ENCODE results near the gene DHRS2. TPM values are rescaled to one million over a fixed set of nuclear protein-coding genes. Genes with fewer than 3 reads are reported as not detected.
"Not testable (repeated sequence)": the region's sequence is repeated elsewhere in the genome, so short reads cannot be mapped to it uniquely, and the experiment has no call there.

Gene DHRS2
- total RNA-seq, 3 donors from 2014 or later = 0.26 to 0.34 TPM; not detected in 1

DNA sequence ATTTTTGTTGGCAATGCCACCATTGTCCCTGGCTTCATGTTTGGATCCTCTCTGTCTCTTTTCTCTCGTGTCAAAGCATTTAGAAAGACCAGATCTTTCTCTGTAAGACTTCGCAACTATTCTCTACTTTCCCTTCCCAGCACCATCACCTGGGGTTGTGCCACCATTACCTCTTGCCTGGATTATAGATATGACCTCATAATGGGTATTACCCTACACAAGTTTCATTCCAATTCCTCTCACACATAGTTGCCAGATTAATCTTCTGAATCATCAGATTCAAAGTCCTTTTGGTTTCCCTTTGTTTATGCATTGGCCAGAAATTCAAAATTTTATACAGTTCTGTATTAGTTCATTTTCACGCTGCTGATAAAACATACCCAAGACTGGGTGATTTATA is 27.2 kb upstream of the DHRS2 start:
- ATAC-seq = no peak
- intact Hi-C loops (cut with DNase I, micrococcal nuclease) = no loop called here
- H3K36me3 ChIP-seq (ENCODE audit: low read depth) = no peaks in the 10 kb centered on the region
- TF ChIP-seq CTCF (IDR thresholded peaks at IDR 0.05) = no peak
- peaks cover 33% of the 10 kb centered on the region for H3K4me1 ChIP-seq (ENCODE audit: low read depth)
- H3K9me3 ChIP-seq = no peaks in the 10 kb centered on the region
- H3K4me3 ChIP-seq = no peak overlapping the region
- no peak for DNase-seq

- peaks cover 33% of the 10 kb centered on the region for H3K4me1 ChIP-seq (ENCODE audit: low read depth)
- H3K9me3 ChIP-seq; intact Hi-C loops (cut with DNase I, micrococcal nuclease); H3K36me3 ChIP-seq (ENCODE audit: low read depth); H3K4me3 ChIP-seq: not testable (repeated sequence)
- DNase-seq = peak in 2 of 3 donors; percentile 68 to 77
- ATAC-seq = peak; percentile 76
These were observed 26.6 kb upstream of the DHRS2 start for GRCh38 chr14:23609411-23610089.

- no peak for DNase-seq
- H3K36me3 ChIP-seq (ENCODE audit: low read depth) = no peaks in the 10 kb centered on the region
- intact Hi-C loops (cut with DNase I, micrococcal nuclease) = no loop called here
- no peak for TF ChIP-seq CTCF (IDR thresholded peaks at IDR 0.05)
- H3K4me3 ChIP-seq = no peak overlapping the region
- peaks cover 33% of the 10 kb centered on the region for H3K4me1 ChIP-seq (ENCODE audit: low read depth)
- H3K9me3 ChIP-seq = no peaks in the 10 kb centered on the region
- ATAC-seq = peak; percentile 38
These were observed 25.9 kb upstream of the DHRS2 start for GRCh38 chr14:23610090-23610814.

DNA sequence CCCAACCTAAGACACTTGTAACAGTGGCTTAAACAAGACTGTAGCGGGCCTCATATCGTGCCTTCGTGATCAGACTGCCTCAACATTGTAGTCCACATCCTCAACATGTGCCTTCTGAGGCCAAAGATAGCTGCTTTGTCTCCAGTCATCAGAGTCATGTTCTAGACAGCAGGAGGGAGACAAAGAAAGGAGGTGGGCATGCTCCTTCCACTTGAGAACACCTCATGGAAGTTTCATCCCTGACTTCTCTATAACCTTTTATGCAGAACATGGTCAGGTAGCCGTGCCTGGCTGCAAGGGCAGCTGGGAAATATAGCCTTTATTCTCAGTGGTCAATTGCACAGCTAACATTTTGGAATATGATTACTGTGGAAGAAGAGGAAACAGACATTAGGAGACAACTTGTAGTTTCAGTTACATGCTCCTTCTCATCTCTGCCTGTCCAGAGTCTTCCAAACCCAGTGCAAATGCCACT is 25.3 kb upstream of the DHRS2 start:
- ATAC-seq (peak; percentile 11), DNase-seq (no peak)
- no peak for TF ChIP-seq CTCF (IDR thresholded peaks at IDR 0.05)
- Histone ChIP-seq H3K4me3 (no peak overlapping the region), H3K36me3 (ENCODE audit: low read depth) (no peaks in the 10 kb centered on the region), H3K9me3 (no peaks in the 10 kb centered on the region), H3K4me1 (ENCODE audit: low read depth) (peaks cover 33% of the 10 kb centered on the region)
- intact Hi-C loops (cut with DNase I, micrococcal nuclease) = no loop called here

- peaks cover 33% of the 10 kb centered on the region for H3K4me1 ChIP-seq (ENCODE audit: low read depth)
- H3K4me3 ChIP-seq = no peak overlapping the region
- DNase-seq = no peak
- H3K9me3 ChIP-seq = no peaks in the 10 kb centered on the region
- intact Hi-C loops (cut with DNase I, micrococcal nuclease) = no loop called here
- no peaks in the 10 kb centered on the region for H3K36me3 ChIP-seq (ENCODE audit: low read depth)
- no peak for TF ChIP-seq CTCF (IDR thresholded peaks at IDR 0.05)
- ATAC-seq = no peak
These were observed 23.8 kb upstream of the DHRS2 start for GRCh38 chr14:23612354-23612732.

- ATAC-seq = no peak
- intact Hi-C loops (cut with DNase I, micrococcal nuclease) = no loop called here
- no peak for TF ChIP-seq CTCF (IDR thresholded peaks at IDR 0.05)
- H3K9me3 ChIP-seq = no peaks in the 10 kb centered on the region
- H3K36me3 ChIP-seq (ENCODE audit: low read depth) = no peaks in the 10 kb centered on the region
- H3K4me3 ChIP-seq = no peak overlapping the region
- DNase-seq = no peak
- peaks cover 33% of the 10 kb centered on the region for H3K4me1 ChIP-seq (ENCODE audit: low read depth)
These were observed 23.4 kb upstream of the DHRS2 start for GRCh38 chr14:23612802-23613201.
